Fibroblast of mammary gland (primary cell): ENCODE data around the gene POU6F2.
A peak's percentile ranks its signal among the peaks of the same experiment; 100 is the strongest.

Experiments
- DNase-seq: peaks from one replicate; pipeline ENCODE4 v3.0.0-alpha.2; 2010; ENCODE audit warnings: low read depth
- H3K4me3 ChIP-seq: 2 replicates; pipeline ENCODE4 v1.5.1; 2011; ENCODE audit warnings: low read depth, mild to moderate bottlenecking, low read length, moderate library complexity; ENCODE audit not compliant: control insufficient read depth
- TF ChIP-seq, protein P1 (sequence below): conservative IDR thresholded peaks from 2 replicates; pipeline ENCODE4 v1.5.1; 2011; ENCODE audit warnings: low read depth, low read length, inconsistent platforms; ENCODE audit not compliant: control insufficient read depth, insufficient read depth

POU6F2 gene

GRCh38 chr7:39073432-39073831 is 95.7 kb downstream of the POU6F2 start:
- TF ChIP-seq, protein P1, sequence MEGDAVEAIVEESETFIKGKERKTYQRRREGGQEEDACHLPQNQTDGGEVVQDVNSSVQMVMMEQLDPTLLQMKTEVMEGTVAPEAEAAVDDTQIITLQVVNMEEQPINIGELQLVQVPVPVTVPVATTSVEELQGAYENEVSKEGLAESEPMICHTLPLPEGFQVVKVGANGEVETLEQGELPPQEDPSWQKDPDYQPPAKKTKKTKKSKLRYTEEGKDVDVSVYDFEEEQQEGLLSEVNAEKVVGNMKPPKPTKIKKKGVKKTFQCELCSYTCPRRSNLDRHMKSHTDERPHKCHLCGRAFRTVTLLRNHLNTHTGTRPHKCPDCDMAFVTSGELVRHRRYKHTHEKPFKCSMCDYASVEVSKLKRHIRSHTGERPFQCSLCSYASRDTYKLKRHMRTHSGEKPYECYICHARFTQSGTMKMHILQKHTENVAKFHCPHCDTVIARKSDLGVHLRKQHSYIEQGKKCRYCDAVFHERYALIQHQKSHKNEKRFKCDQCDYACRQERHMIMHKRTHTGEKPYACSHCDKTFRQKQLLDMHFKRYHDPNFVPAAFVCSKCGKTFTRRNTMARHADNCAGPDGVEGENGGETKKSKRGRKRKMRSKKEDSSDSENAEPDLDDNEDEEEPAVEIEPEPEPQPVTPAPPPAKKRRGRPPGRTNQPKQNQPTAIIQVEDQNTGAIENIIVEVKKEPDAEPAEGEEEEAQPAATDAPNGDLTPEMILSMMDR = no peak
- H3K4me3 ChIP-seq = no peak overlapping the region
- no peak for DNase-seq

DNA sequence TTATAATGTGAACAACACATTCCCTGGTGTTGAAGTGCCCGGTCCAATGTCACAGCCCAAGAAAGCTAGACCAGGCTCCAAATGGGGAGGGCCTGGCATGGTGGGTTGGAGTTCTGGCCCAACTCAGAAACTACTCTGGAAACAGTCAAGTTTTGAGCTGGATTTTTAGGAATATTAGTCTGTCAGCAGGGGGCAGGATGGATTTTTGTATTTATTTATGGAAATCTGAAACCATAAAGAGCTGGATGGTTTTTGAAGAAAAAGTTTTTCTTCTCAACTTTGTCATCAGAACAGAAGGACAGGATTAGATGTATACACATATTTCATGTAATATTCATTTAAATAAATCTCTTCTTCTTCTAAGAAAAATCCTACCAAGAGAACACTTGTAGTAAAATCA is 97.5 kb downstream of the POU6F2 start:
- H3K4me3 ChIP-seq = no peak overlapping the region
- TF ChIP-seq, protein P1 = no peak
- DNase-seq = no peak

DNA sequence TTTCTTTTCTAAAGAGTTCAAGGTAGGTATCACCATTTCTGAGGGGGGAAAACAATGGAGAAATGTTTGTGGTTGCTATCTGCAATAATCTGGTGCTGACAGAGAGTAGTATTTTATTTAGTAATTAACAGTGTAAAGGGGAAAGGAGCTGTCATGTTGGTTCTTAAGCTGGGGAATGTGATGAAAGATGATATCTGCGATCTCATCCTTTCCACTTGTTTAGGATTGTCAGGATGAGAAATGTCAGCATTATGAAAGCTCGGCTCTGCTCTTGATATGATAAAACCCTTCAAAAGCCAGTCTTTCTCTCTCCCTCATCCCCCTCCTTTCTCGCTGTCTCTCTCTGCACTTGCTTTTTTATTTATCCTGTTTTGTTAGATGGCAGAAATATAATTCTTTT is 106.1 kb downstream of the POU6F2 start:
- TF ChIP-seq, protein P1 = no peak
- no peak for DNase-seq

GRCh38 chr7:39084349-39084748 is 106.6 kb downstream of the POU6F2 start:
- TF ChIP-seq, protein P1 = no peak
- DNase-seq = no peak
- no peak overlapping the region for H3K4me3 ChIP-seq

More for the DNA sequence above, 106.1 kb downstream of the POU6F2 start:
- H3K4me3 ChIP-seq = no peak overlapping the region

- H3K4me3 ChIP-seq = no peak overlapping the region
- no peak for DNase-seq
- TF ChIP-seq, protein P1 = no peak
Measured at GRCh38 chr7:39085189-39085588, 107.5 kb downstream of the POU6F2 start.

- DNase-seq = peak; percentile 1
- TF ChIP-seq, protein P1 = no peak
- no peak overlapping the region for H3K4me3 ChIP-seq
Measured at GRCh38 chr7:39085590-39086049, 107.9 kb downstream of the POU6F2 start.
